ENCODE measurements around the gene DLX5. TPM values are rescaled to one million over a fixed set of nuclear protein-coding genes. Genes with fewer than 3 reads are reported as not detected.

Gene DLX5
- total RNA-seq, 1 donor from 2014 or later = not detected

DNA sequence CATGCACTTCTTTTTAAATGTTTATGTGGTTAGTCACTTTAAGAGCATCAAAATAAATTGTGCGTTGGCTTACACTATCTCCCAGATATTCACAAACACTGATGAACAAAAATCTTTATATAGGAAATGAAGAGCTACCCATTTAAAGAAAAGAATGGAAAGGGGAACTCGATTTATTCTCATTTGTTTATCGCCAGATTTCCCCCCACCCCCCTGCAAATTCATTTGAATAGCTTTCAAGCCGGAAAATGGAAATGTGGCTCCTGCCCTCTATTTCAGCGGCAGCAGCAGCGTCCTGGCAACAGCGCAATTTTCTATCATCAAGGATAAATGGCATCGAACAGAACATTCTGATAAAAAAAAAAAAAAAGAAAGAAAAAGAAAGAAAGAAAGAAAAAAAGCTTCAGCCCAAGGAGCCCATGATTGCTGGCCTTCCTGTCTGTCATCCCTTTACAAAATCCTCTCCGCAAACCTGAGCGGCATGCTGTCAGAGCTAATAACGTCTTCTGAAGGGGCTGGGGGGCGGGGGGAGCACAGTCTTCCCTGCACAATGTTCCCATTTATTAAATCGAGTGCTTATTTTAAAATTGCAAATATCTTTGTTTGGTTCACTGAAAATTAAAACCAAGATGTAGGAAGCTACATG is 33.0 kb downstream of the DLX5 start:
- DNase-seq (ENCODE audit: low read depth) = no peak

DNA sequence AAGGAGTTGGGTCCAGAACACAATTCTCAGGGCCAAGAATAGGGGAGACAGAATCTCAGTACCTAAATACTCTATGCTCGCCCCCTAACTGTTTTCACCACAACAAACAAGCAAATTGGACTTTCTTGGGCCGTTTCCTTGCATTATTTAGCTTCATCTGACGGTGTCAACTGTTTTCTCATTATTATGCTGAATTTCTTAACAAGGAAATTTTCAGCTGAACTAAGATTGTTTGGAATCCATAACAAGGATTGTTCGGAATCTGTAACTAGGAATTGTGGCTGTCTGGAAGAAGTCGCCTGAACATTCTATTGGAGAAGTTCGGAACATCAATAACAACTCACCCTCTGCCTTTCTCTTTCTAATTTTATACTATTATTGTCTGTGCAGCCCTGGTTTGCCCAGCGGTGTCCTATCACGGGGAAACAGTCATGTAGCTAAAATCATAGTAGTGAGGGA is 34.7 kb downstream of the DLX5 start:
- DNase-seq (ENCODE audit: low read depth) = no peak

DNA sequence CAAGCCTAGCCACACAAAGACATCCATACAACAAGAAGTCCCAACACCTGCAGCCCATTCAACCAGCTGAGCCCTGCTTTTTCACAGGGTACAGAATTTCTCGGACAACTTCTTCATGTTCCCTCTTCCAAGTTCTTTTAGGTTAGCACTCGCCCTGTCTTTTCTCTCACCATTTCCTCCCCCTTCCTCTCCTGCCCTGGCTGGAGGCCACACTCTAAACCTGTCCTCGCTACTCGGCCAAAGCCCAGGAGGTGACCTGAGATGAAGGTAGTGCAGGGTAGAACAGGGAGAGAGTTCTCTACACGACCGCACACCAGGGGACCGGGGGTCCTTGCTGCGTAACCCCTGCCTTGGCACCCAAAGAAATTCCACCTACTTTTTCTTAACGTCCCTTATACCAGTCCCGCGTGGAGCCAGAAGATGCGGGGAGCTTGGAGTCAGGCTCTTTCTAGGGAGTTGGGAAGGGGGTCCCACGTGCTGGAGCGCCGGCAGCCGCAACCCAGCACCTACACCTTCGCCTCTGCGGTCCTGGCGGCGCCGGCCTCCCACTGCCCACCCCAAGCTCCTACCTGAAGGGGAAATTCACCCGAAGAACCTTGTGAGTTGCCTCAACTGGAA is 35.3 kb downstream of the DLX5 start:
- no peak for DNase-seq (ENCODE audit: low read depth)

DNA sequence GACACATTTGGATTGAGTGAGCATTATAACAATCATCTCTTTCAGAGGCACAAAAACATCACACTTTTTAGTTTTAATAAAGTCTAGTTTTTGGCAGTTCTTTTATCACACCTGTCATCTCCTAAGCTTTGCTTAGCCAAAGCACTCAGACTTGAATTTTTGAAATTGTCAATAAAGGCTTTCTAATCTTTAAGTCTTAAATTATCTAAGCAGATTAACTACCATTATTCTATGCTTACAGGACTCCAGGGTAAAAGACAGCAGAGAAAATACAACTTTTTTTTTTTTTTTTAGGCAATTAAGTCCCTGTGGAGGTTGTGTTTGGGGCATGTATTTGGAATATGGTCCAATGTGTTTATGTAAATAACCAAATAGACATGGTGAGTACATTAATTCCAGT is 36.9 kb downstream of the DLX5 start:
- DNase-seq (ENCODE audit: low read depth) = no peak

DNA sequence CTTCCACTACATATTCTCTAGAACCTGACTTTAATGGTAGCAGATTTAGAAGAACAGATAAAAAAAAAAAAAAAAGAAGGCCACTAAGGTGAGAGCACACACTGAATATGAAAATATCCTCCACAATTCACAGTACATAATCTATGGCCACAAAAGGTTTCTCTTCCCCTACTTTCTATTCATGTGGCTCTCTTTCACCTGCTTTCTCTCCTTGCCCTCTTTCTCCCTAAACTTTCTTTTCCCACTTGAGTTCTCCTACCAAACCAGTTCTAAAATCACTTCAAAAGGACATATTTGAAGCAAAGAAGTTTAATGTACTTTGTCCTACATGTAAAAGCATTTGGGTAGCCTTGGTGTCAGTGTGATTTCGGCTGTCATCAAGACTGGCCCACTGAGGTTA is 37.7 kb downstream of the DLX5 start:
- no peak for DNase-seq (ENCODE audit: low read depth)

DNA sequence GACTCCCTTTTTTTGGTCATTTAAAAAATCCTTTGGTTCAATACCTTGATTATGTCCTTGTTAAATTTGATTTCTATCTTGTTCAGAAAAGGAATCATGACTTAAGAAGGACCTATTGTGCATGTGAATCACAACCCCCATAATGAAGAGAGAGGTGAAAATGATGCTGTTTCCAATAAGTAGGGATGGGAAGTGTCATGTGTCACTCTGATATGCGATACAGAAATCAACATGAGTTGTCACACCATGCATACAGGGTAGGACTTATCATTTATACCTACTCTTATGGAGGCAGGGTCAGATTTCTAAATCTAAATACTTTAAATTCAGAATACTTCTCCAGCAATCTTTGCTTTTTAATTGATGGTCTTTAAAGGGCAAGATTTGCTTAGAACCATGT is 38.6 kb downstream of the DLX5 start:
- no peak for DNase-seq (ENCODE audit: low read depth)

DNA sequence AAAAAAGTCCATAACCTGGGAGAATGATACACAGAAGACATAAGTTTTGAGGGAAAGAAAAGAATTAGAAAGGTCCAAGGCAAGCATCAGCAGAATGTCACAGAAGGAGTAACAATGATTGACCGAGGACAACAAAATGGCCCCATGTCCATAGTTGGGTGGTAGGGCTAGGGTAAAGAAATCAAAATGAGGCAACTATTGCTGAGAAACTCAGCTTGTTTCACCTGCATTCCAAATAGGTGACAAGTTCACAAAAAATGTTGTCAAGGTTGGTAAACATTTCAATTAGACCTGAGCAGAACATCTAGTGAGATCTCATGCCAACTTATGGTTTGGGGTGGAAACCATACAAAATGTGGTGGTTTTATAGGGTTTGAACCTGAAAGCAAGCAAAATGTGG is 42.0 kb downstream of the DLX5 start:
- DNase-seq (ENCODE audit: low read depth) = no peak

DNA sequence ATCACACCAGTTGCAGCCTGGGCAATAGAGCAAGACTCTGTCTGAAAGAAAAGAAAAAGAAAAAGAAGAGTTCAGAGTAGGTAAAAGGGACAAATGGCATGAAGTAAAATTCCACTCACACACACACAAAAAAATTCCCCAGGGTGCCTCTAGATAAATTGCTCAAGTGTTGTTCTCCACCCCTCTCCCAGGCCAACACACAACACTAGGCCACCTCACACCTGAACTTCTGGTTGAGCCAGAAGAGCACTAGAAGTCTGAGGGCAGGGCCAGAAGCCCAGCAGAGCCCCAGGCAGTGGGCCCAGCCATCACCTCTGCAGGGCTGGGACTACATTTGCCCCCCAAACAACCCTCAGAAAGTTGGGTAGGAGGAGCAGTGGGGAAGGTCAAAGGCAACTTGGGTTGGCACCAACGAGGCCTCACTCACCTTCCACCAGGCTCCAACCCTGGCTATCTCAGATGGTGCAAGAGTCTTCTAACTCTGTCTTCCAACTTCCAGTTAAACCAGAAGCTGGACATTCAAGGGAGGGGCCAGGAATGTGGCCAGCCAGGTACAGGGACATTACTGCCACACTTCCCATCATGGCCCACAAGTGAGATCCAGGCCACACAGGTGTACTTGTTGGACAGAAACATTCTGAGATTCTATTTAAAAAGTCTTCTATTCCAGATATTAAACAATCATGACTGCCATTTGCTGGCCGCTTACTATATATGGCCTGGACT is 44.9 kb downstream of the DLX5 start:
- DNase-seq (ENCODE audit: low read depth) = no peak

DNA sequence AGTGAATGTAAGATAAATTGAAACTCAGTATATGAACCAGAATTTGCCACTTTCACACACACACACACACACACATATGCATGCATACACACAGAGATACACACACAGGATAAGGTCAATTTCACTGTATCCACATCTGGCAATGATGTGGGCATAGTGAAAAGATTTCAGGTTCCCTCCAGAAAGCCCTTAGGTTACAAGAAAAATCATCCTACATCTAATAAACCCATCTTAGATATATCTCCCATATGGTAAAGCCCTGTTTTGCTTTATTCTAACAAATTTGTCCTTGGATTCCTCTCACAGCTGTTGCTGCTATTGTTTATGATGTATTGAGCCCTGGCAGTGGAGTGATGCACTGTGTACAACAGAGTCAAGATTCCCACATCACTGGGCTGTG is 47.2 kb downstream of the DLX5 start:
- DNase-seq (ENCODE audit: low read depth) = no peak

DNA sequence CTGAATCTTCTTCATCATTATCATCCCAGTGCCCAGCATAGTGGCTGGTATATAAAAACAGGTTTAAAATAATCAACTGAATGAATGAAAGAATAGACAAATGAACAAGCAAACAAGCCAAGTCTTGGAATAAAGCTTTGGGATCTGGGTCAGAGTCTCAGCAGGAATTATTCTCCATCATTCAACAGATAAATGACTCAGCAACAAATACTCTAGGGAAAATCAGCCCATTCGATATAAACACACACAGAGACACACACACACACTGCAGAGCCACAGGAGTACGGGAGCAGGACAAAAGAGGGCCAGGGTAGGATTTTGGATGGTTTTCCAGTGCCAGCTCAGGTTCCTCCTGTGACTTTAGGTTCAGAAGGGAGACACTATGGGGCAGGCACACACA is 48.5 kb downstream of the DLX5 start:
- DNase-seq (ENCODE audit: low read depth) = no peak

DNA sequence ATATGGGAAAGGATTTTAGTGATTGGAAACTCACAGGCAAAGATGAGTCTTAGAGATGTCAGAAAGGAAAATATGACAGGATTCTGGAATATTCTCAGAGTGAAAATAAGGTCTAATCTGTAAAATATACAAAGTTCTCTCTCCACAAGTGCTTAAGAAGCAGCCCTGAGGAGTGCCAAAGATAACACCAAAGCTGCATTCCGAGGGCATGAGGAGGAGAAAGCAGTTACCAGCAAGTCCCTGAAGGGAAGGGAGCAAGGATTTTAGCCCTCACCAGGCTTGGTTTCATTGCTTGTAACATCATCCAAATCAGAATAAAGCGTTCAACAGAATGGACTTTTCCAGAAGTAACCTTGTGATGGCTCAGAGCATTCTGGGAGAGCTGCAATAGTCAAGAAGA is 50.6 kb downstream of the DLX5 start:
- no peak for DNase-seq (ENCODE audit: low read depth)

DNA sequence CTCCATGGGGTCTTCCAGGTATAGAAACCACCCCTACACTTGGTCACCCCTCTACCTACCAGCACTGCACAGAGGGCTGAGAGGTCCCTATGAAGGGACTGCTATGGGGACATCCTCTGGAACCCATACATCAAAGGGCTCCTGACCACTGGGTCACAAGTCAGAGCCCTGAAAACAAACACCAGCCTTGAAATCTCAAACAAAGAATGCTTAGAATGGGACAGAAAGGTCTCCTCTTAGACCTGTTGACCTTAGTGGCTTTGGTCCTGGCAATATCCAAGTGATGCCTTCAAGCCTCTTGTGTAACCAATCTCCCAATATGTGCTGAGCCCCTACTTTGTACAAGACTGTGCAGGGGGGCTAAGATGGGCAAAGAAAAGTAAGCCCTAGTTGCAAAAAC is 53.9 kb downstream of the DLX5 start:
- DNase-seq (ENCODE audit: low read depth) = no peak

Other genes starting within 250 kb of the DLX5 start
- gene DLX6, start 19.3 kb downstream of the DLX5 start, total RNA-seq = not detected in 2 replicates
- gene SDHAF3, start 92.9 kb upstream of the DLX5 start, total RNA-seq = 6.4 and 11.6 TPM in 2 replicates